Stimulated activated CD4-positive, alpha-beta T cell treated with anti-CD3 and anti-CD28 coated beads, Interleukin-4, amount 100 ng/mL, for 4 hours (primary cell): ENCODE data around the gene MANBA.
"Not testable (repeated sequence)": the region's sequence is repeated elsewhere in the genome, so short reads cannot be mapped to it uniquely, and the experiment has no call there.

Experiments
- DNase-seq, 2 experiments: peaks; one replicate each; pipeline ENCODE4 v3.0.0-alpha.2; 2020

MANBA gene

GRCh38 chr4:102718833-102719575 lies 41.8 kb downstream of the MANBA start:
- DNase-seq: not testable (repeated sequence)

- no peak for DNase-seq
These were observed 43.2 kb downstream of the MANBA start for GRCh38 chr4:102717448-102718092.

- no peak for DNase-seq
These were observed 45.7 kb downstream of the MANBA start for GRCh38 chr4:102715057-102715456.

DNA sequence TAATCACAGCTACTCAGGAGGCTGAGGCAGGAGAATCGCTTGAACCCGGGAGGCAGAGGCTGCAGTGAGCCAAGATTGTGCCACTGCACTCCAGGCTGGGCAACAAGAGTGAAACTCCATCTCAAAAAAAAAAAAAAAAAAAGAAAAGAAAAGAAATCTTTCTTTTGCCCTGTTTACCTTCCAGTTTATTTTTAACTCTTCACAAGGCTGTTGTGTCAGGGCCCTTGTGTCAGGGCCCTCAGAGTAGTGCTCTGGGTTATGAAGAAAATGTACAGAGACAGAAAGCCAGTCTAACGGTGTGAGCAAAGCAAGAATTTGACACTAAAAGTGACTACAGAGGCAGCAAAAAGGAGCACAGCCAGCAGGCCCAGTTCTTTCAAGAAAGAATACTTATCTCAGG lies 47.0 kb downstream of the MANBA start:
- not testable (repeated sequence) for DNase-seq

DNA sequence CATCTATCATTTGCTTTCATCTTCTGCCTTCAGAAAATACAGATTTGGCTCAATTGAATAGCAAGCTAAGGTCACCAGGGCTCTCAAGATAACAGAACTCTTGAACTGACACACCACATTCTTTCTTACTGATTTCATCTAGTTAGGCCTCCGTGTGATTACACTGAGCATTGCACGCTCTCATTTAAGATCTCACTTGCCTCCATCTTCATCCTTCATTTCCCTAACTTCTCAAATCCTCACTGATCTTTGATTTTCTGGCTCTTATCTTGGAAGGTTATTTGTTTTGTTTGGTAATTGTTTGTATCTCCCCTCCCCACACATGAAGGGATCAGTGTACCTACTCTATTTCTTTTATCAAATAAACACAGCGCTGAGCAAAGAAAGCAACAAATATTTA lies 47.7 kb downstream of the MANBA start:
- DNase-seq: no peak

- DNase-seq: no peak
These were observed 49.8 kb downstream of the MANBA start for GRCh38 chr4:102710986-102711385.

DNA sequence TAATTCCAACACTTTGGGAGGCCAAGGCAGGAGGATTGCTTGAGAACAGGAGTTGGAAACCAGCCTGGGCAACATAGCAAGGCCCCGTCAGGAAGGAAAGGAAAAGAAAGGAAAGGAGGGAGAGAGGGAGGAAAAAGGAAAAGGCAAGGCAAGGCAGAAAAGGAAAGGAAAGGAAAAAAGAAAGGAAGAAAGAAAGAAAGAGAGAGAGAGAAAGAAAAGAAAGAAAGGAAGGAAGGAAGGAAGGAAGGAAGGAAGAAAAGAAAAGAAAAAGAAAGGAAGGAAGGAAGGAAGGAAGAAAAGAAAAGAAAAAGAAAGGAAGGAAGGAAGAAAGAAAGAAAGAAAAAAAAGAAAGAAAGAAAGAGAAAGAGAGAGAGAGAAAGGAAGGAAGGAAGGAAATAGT lies 51.7 kb downstream of the MANBA start:
- DNase-seq: not testable (repeated sequence)

DNA sequence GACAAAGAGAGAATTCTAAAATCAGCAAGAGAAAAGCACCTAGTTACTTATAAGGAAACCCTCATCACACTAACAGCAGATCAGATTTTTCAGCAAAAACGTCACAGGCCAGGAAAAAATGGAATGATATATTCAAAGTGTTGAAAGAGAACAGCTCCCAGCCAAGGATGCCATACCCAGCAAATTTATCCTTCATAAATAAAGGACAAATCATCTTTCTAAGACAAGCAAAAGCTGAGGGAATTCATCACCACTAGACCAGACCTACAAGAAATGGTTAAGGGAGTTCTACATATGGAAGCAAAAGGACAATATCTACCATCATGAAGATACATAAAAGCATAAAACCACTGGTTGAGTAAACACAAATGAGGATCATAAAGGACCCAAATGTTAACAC lies 53.6 kb downstream of the MANBA start:
- DNase-seq: no peak

GRCh38 chr4:102705391-102705935 lies 55.3 kb downstream of the MANBA start:
- DNase-seq: no peak

- DNase-seq: no peak
These were observed 64.0 kb downstream of the MANBA start for GRCh38 chr4:102696758-102697157.

GRCh38 chr4:102694791-102695190 lies 66.0 kb downstream of the MANBA start:
- DNase-seq: no peak

DNA sequence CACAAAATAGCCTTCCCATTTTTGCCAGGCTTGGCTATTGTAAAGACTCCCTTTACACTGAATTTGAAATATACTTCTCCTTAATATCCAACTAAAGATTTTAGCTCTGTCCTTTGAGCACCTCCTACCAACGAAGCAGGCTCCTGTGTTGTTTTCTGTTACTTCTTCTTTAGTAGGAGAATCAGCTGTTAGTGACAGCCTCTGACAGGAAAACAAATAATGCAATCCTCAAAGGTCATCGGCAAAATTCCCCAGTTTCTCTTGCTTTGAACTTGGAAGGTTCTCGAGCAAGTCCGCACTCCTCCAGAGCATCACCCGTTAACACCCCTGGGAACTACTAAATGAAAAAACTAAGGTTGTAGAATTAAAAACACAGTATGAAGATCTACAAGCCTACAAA lies 66.9 kb downstream of the MANBA start:
- DNase-seq: no peak

DNA sequence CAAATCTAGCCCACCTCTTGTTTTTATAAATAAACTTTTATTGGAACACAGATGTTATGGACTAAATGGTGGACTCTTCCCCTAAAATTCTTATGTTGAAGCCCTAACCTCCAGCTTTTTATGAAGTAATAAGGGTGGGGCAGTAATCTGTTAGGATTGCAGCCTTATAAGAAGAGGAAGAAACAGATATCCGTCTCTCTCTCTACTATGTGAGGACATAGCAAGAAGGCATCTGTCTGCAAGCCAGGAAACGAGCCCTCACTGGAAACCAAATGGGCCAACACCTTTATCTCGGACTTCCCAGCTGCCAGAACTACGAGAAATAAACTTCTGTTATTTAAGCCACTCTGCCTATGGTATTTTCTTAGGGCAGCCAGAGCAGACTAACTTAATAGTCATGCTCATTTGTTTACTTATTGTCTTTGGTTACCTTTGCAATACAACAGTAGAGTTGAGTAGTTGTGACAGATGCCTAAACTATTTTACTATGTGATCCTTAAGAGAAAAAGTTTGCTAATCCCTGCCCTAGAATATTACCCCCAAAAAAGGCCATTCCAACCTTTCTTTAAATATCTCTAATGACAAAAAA lies 67.4 kb downstream of the MANBA start:
- DNase-seq: no peak

DNA sequence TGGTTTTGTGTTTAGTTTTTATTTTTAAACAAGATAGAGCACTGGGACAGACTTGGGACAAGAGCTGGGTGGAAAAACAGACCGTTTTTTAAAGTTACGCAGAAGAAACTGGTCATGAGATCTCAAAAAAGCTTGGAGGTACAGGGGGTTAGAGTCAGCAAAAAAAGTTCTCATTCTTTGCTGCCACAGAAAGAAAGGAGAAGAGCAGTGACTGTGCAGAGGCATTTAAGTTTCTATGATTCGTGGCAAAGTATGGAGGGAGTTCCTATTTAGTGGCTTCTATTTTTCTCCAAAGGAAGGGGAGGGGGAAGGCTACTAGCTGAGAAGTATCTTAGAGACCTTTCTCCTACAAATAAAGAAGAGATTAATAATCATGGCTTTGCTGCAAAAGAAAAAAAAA lies 68.3 kb downstream of the MANBA start:
- no peak for DNase-seq

- no peak for DNase-seq
These were observed 72.8 kb downstream of the MANBA start for GRCh38 chr4:102687982-102688433.

DNA sequence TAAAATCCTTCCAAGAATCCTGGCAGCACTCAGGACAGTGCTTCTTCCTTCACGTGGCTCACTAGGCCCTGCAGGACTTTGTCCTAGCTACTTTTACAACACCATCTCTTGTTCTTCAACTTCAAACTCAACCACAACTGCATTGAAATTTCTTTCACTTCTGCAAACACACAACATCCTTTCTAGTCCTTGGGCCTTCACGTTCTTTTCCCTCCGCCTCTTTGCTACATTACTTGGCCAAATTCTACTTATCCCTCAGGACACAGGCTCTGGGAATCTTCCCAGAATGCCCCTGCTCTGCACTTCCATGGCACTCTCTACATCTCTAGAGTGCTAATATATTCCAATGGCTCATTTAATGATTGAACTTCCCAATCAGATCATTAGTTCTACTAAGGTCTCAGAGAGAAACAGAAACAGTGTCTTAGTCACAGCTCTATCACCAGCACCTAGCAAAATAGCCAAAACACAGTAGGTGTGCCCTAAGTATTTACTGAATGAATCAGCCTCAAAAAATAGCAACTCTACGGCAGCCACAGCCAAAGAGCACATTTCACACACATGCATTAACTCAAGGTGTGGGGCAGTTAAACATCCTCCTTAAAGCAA lies 73.3 kb downstream of the MANBA start:
- no peak for DNase-seq

DNA sequence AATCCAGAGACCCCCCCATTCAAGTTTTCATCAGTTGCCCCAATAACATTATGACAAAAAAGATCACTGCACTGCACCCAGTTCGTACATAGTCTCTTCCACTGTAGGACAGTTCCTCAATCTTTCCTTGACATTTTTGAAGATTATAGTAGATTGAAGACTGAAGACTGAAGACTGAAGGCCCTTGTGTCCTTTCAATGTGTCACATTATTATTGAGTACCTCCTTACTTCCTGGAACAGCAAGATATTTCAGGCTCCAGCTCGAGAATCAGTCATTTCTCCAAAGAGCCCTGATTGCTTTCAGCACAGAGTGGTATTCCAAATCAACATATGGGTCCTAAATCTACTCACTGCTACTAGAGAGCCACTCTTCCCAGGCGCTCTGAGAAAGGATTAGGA lies 75.0 kb downstream of the MANBA start:
- no peak for DNase-seq

GRCh38 chr4:102684610-102685052 lies 76.1 kb downstream of the MANBA start:
- no peak for DNase-seq

- no peak for DNase-seq
These were observed 76.7 kb downstream of the MANBA start for GRCh38 chr4:102683881-102684609.

DNA sequence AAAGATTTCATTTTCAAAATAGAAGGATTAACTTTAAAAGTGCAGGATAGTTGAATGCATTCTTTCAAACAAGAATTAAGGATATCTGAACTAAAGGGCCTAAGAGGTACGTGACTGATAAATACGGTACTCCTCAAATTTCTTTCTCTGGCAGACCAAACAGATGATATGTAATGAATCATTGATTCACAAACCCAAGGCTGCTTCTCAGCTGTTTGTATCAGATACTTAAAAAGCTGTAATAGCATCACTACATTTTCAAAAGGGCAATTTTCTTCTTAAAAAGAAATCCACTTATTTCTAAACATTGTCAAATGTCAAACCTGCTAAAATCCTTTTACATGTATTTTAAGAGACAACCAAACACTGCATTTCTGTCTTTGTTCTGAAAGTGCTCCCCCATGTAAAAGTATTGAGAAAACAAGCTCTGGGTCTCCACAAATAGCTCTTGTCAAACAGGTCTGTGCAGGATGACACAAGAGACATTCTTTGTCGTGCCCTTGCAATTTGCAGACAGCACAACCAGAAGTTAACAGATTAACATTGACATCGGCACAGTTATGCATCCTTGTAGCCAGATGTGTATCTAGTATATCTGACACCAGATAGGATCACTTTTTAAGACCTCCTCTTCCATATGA lies 82.0 kb downstream of the MANBA start:
- DNase-seq: no peak

DNA sequence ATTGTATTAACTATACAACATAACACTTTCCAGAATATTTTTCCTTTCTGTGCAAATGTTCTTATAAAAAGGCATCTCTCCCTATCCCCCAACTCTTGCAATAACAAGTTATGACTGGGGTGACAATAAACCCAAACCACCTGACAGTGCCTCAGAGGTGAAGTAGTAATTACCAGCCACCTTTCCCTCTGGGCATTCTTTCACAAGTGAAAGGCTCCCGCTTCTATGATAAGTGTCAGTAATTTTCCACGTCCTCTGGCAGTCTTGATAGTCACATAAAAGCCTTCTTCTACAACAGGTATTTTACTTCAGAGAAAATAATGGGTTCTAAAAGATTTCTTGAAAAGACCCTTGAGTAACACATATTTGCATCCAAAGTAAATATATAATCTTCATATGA lies 82.7 kb downstream of the MANBA start:
- DNase-seq: no peak

DNA sequence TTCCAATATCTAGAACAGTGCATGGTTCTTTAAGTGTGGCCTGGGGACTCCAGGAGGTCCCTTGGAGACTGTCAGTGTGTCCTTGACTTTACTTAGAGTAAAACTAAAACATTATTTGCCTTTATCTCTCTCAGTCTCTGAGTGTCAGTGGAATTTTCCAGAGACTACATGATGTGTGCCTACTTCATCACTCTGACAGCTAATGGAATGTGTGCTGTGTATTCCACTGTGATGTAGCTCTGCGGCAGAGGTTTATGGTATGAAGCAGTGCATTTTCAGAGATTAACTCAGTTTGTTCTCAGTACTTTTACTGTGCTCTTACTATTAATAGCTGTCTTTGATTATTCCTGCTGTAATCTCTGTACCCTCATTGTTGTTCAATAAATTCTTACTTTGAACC lies 85.6 kb downstream of the MANBA start:
- no peak for DNase-seq
